Right atrium auricular region (tissue), 2 donors: ENCODE data around the gene SPON1. TPM values are rescaled to one million over a fixed set of nuclear protein-coding genes. Genes with fewer than 3 reads are reported as not detected.

Source experiments
- DNase-seq: peaks from one replicate; pipeline ENCODE4 v3.0.0-alpha.2; 2019; ENCODE audit warnings: low spot score
- H3K27ac ChIP-seq, 2 donors: fragments of 200-600 bp; sonication (generic); 1 replicate in 1 of 2; 2 replicates in 1 of 2; pipeline ENCODE4 v1.5.1; 2016 to 2019
- H3K27me3 ChIP-seq, 2 donors: fragments of 200-600 bp; sonication (generic); one replicate each; pipeline versions ENCODE4 v1.5.1 to v1.6.0; 2017 to 2019
- H3K36me3 ChIP-seq: fragments of 200-600 bp; sonication (generic); one replicate; pipeline ENCODE4 v1.5.1; 2016
- H3K4me1 ChIP-seq, 2 donors: fragments of 200-600 bp; sonication (generic); one replicate each; pipeline versions ENCODE4 v1.5.1 to v1.6.0; 2017 to 2019
- H3K4me3 ChIP-seq, 2 donors: fragments of 200-600 bp; sonication (generic); 1 replicate in 1 of 2; 2 replicates in 1 of 2; pipeline ENCODE4 v1.5.1; 2017 to 2019; ENCODE audit warnings: mild to moderate bottlenecking in 1 of 2, moderate library complexity in 1 of 2
- H3K9me3 ChIP-seq, 2 donors: fragments of 200-600 bp; sonication (generic); one replicate each; pipeline ENCODE4 v1.5.1; 2019
- total RNA-seq, 2 donors: library from RNA; depleted of rRNA; stranded (reverse); fragments of >200 nt; gene quantifications; one replicate each; pipeline ENCODE4 v1.1.0, GENCODE V29; 2016
- TF ChIP-seq, protein P1 (sequence below), 2 donors: fragments of 200-600 bp; sonication (generic); IDR thresholded peaks; one replicate each; pipeline ENCODE4 v1.5.1; 2019; ENCODE audit warnings: antibody characterized with exemption in 2 of 2

The SPON1 gene
- total RNA-seq, 2 donors from 2014 or later, result 22.8 to 27.0 TPM

DNA sequence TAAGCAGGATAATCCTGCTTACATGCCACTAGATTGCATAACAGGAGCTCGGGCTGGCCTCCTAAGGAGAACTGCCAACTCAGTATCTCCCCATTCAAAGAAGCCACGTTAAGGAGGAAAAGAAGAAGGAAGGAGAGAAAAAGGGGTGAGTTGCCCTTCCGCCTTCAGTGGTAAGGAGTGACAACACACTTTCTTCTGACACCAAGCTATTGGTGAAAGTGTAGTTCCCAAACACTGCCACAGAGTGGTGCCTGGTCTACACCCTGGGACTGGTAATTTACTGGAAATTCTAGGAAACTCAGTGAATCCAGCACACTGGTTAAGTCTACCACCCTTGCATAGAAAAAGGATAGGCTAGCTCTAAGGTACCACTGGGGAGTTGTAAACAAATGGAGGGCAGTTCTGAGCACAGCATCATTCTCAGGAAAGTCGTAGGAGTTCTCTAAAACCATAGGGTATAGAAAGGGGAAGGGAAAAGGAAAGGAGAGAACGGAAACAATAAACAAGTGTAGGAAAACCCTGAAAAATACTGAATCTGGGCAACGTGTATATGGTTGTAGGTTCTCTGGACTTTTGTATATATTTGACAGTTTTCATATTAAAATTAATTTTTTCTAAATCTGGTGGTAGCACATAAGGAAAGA is 338.3 kb downstream of the SPON1 start:
- H3K9me3 ChIP-seq, result no peaks in the 10 kb centered on the region
- no peaks in the 10 kb centered on the region for H3K27me3 ChIP-seq
- no peak overlapping the region for H3K4me3 ChIP-seq
- DNase-seq, result peak; percentile 81
- H3K36me3 ChIP-seq, result no peaks in the 10 kb centered on the region
- no peak overlapping the region for H3K27ac ChIP-seq
- H3K4me1 ChIP-seq, result peaks cover 0 to 19% of the 10 kb centered on the region in 2 donors
- TF ChIP-seq, protein P1, sequence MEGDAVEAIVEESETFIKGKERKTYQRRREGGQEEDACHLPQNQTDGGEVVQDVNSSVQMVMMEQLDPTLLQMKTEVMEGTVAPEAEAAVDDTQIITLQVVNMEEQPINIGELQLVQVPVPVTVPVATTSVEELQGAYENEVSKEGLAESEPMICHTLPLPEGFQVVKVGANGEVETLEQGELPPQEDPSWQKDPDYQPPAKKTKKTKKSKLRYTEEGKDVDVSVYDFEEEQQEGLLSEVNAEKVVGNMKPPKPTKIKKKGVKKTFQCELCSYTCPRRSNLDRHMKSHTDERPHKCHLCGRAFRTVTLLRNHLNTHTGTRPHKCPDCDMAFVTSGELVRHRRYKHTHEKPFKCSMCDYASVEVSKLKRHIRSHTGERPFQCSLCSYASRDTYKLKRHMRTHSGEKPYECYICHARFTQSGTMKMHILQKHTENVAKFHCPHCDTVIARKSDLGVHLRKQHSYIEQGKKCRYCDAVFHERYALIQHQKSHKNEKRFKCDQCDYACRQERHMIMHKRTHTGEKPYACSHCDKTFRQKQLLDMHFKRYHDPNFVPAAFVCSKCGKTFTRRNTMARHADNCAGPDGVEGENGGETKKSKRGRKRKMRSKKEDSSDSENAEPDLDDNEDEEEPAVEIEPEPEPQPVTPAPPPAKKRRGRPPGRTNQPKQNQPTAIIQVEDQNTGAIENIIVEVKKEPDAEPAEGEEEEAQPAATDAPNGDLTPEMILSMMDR (IDR thresholded peaks at IDR 0.05), result peak; percentile 71 to 84

DNA sequence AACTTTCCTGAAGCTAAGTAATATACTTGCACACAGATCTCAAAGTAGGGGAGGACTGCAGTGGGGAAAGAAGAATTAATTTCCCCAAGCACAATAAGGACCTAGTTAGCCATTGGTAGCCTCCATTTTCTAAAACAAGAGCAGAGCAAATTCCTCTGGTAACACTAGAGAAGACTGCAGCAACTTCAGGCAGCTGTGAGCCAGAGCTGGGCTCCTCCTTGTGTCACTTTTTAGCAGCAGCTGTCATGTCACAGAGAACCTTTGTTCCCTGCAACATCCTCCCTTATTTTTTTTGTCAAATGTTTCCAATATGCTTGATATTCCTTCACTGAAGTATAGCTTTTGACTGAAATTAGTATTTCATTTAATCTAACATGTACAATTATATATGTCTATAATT is 342.1 kb downstream of the SPON1 start:
- Histone ChIP-seq H3K4me3 (no peak overlapping the region), H3K4me1 (peaks cover 0 to 34% of the 10 kb centered on the region in 2 donors), H3K36me3 (no peaks in the 10 kb centered on the region), H3K27me3 (no peaks in the 10 kb centered on the region), H3K27ac (no peak overlapping the region), H3K9me3 (no peaks in the 10 kb centered on the region)
- TF ChIP-seq, protein P1 (IDR thresholded peaks at IDR 0.05), result no peak
- DNase-seq, result no peak

DNA sequence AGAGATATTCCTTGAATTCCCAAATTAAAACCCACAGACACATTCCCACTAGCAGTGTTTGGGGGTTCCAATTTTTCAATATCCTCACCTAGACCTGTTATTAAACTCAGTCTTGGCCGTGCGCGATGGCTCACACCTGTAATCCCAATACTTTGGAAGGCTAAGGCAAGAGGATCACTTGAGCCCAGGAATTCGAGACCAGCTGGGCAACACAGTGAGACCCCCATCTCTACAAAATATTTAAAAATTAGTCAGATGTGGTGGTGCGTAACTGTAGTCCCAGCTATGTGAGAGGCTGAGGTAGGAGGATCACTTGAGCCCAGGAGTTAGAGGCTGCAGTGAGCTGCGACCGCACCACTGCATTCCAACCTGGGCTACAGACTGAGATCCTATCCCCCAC is 343.1 kb downstream of the SPON1 start:
- no peaks in the 10 kb centered on the region for H3K9me3 ChIP-seq
- TF ChIP-seq, protein P1 (IDR thresholded peaks at IDR 0.05), result no peak
- no peak for DNase-seq
- H3K27me3 ChIP-seq, result no peaks in the 10 kb centered on the region
- no peaks in the 10 kb centered on the region for H3K36me3 ChIP-seq
- no peak overlapping the region for H3K27ac ChIP-seq
- peaks cover 0 to 34% of the 10 kb centered on the region in 2 donors for H3K4me1 ChIP-seq
- no peak overlapping the region for H3K4me3 ChIP-seq

DNA sequence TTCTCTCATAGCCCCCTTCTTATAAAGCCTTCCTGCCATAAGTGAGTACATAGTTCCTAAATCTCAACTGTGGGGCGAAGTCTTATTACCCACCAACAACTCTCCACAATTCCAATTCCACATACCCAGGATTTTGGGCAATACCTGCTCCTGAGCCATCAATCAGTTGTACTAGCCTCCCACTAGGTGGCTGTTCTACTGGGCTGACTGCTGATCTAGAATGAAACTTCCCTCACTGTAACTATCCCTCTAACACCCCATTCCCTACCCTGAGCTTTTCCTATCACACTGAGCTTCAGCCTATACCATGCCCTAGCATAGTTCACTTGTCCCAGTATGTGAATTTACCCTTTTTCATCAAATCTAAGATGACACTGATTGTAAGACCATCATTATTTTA is 344.0 kb downstream of the SPON1 start:
- Histone ChIP-seq H3K27ac (no peak overlapping the region), H3K4me1 (peaks cover 0 to 38% of the 10 kb centered on the region in 2 donors), H3K27me3 (no peaks in the 10 kb centered on the region), H3K36me3 (no peaks in the 10 kb centered on the region), H3K4me3 (no peak overlapping the region), H3K9me3 (no peaks in the 10 kb centered on the region)
- TF ChIP-seq, protein P1 (IDR thresholded peaks at IDR 0.05), result no peak
- DNase-seq, result no peak

DNA sequence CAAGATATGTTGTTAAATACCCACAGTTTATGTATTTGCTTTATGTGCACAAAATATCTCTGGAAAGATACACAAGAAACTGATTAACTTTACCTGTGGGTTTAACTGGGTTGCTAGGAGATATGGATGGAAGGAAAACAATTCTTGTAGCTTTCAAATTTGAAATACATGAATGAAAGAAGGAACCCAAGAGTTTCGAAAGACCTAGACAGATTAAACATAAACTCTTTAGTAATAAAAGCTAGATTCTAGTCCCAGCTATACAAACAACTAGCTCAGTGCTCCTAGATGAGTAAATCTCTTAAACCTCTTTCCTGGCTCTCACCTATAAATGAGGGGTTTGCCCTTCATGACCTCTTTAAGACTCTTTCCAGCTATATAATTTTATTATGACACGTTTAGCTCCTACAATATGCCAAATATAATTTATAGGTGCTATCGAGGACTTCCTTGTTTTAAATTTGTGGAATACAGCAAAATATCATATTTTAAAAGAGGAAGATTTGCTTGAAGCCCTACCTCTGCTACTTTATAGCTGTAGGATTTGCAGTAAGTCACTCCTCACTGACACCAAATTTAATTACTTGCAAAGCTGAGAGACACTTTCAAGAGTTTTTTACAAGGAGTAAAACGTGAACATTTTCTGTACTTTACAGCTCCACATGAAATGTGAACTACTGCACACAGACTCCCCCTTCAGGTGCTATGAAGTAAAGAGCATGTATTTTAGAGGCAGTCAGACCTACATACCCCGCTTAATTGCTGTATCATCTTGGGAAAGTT is 345.8 kb downstream of the SPON1 start:
- H3K4me1 ChIP-seq, result peaks cover 0 to 41% of the 10 kb centered on the region in 2 donors
- no peaks in the 10 kb centered on the region for H3K36me3 ChIP-seq
- H3K27ac ChIP-seq, result no peak overlapping the region
- no peak overlapping the region for H3K4me3 ChIP-seq
- no peaks in the 10 kb centered on the region for H3K9me3 ChIP-seq
- no peaks in the 10 kb centered on the region for H3K27me3 ChIP-seq
- TF ChIP-seq, protein P1 (IDR thresholded peaks at IDR 0.05), result peak; percentile 30 to 52
- DNase-seq, result no peak
